KOPT-K1 (cell line): ENCODE data around the gene FRMPD2.

Experiments
- H3K27ac ChIP-seq: fragments of 200-600 bp; sonication (generic); 2 replicates; pipeline ENCODE4 v1.5.1; 2016; ENCODE audit warnings: antibody characterized with exemption, mild to moderate bottlenecking, low read depth, low read length; ENCODE audit not compliant: poor library complexity, severe bottlenecking
- H3K36me3 ChIP-seq: fragments of 200-600 bp; sonication (generic); 2 replicates; pipeline ENCODE4 v1.5.1; 2017; ENCODE audit warnings: antibody characterized with exemption, mild to moderate bottlenecking, low read length, moderate library complexity; ENCODE audit not compliant: insufficient read depth
- H3K9me3 ChIP-seq: fragments of 200-600 bp; sonication (generic); 2 replicates; pipeline ENCODE4 v1.5.1; 2017; ENCODE audit warnings: antibody characterized with exemption, low read length, mild to moderate bottlenecking; ENCODE audit not compliant: insufficient read depth, poor library complexity, severe bottlenecking

The FRMPD2 gene

GRCh38 chr10:48215486-48216203 lies 58.9 kb downstream of the FRMPD2 start:
- Histone ChIP-seq H3K36me3 (no peaks in the 10 kb centered on the region), H3K9me3 (peaks cover 6% of the 10 kb centered on the region), H3K27ac (peak overlapping the region; percentile 19)

GRCh38 chr10:48214716-48215485 lies 59.6 kb downstream of the FRMPD2 start:
- peak overlapping the region; percentile 19 for H3K27ac ChIP-seq
- H3K36me3 ChIP-seq, result no peaks in the 10 kb centered on the region
- peaks cover 6% of the 10 kb centered on the region for H3K9me3 ChIP-seq

- Histone ChIP-seq H3K27ac (no peak overlapping the region), H3K9me3 (peaks cover 6% of the 10 kb centered on the region), H3K36me3 (no peaks in the 10 kb centered on the region)
These were observed 61.4 kb downstream of the FRMPD2 start for GRCh38 chr10:48213047-48213446.

- no peaks in the 10 kb centered on the region for H3K36me3 ChIP-seq
- peaks cover 6% of the 10 kb centered on the region for H3K9me3 ChIP-seq
These were observed 62.7 kb downstream of the FRMPD2 start for GRCh38 chr10:48211777-48212176.

GRCh38 chr10:48210966-48211365 lies 63.5 kb downstream of the FRMPD2 start:
- no peaks in the 10 kb centered on the region for H3K36me3 ChIP-seq
- H3K27ac ChIP-seq, result no peak overlapping the region
- H3K9me3 ChIP-seq, result peaks cover 5% of the 10 kb centered on the region

More at GRCh38 chr10:48211777-48212176, 62.7 kb downstream of the FRMPD2 start:
- no peak overlapping the region for H3K27ac ChIP-seq

GRCh38 chr10:48210391-48210790 lies 64.1 kb downstream of the FRMPD2 start:
- H3K9me3 ChIP-seq, result no peaks in the 10 kb centered on the region
- H3K27ac ChIP-seq, result no peak overlapping the region
- H3K36me3 ChIP-seq, result no peaks in the 10 kb centered on the region

GRCh38 chr10:48209241-48209640 lies 65.3 kb downstream of the FRMPD2 start:
- Histone ChIP-seq H3K9me3 (no peaks in the 10 kb centered on the region), H3K27ac (no peak overlapping the region), H3K36me3 (no peaks in the 10 kb centered on the region)

GRCh38 chr10:48207853-48208252 lies 66.6 kb downstream of the FRMPD2 start:
- Histone ChIP-seq H3K9me3 (no peaks in the 10 kb centered on the region), H3K36me3 (no peaks in the 10 kb centered on the region)

GRCh38 chr10:48206482-48207250 lies 67.8 kb downstream of the FRMPD2 start:
- H3K9me3 ChIP-seq, result no peaks in the 10 kb centered on the region
- H3K27ac ChIP-seq, result no peak overlapping the region
- no peaks in the 10 kb centered on the region for H3K36me3 ChIP-seq

More at GRCh38 chr10:48207853-48208252, 66.6 kb downstream of the FRMPD2 start:
- no peak overlapping the region for H3K27ac ChIP-seq

GRCh38 chr10:48205918-48206317 lies 68.6 kb downstream of the FRMPD2 start:
- no peaks in the 10 kb centered on the region for H3K36me3 ChIP-seq
- no peak overlapping the region for H3K27ac ChIP-seq
- no peaks in the 10 kb centered on the region for H3K9me3 ChIP-seq

- no peak overlapping the region for H3K27ac ChIP-seq
- no peaks in the 10 kb centered on the region for H3K36me3 ChIP-seq
- peaks cover 7% of the 10 kb centered on the region for H3K9me3 ChIP-seq
These were observed 74.7 kb downstream of the FRMPD2 start for GRCh38 chr10:48199580-48200377.

GRCh38 chr10:48197236-48197899 lies 77.1 kb downstream of the FRMPD2 start:
- Histone ChIP-seq H3K9me3 (peaks cover 7% of the 10 kb centered on the region), H3K36me3 (no peaks in the 10 kb centered on the region), H3K27ac (no peak overlapping the region)

- H3K27ac ChIP-seq, result no peak overlapping the region
- H3K36me3 ChIP-seq, result no peaks in the 10 kb centered on the region
- peaks cover 7% of the 10 kb centered on the region for H3K9me3 ChIP-seq
These were observed 78.7 kb downstream of the FRMPD2 start for GRCh38 chr10:48195803-48196202.

GRCh38 chr10:48194830-48195229 lies 79.7 kb downstream of the FRMPD2 start:
- peaks cover 7% of the 10 kb centered on the region for H3K9me3 ChIP-seq
- H3K27ac ChIP-seq, result no peak overlapping the region

More at GRCh38 chr10:48194830-48195229, 79.7 kb downstream of the FRMPD2 start:
- H3K36me3 ChIP-seq, result no peaks in the 10 kb centered on the region
